GM18505 (cell line): ENCODE results near the gene OR8B2.
A peak's percentile ranks its signal among the peaks of the same experiment; 100 is the strongest.
"Not testable (repeated sequence)": the region's sequence is repeated elsewhere in the genome, so short reads cannot be mapped to it uniquely, and the experiment has no call there.

Experiments used
- ATAC-seq: cut with Tn5 transposase; IDR thresholded peaks from one replicate; pipeline ENCODE4 v1.9.1; 2021; ENCODE audit not compliant: unreplicated experiment
- POLR2A ChIP-seq: IDR thresholded peaks from 4 replicates; pipeline ENCODE4 v1.6.1; 2011; ENCODE audit warnings: borderline replicate concordance; ENCODE audit not compliant: insufficient read depth, insufficient read length; ENCODE audit errors: extremely low read depth

The OR8B2 gene, protein sequence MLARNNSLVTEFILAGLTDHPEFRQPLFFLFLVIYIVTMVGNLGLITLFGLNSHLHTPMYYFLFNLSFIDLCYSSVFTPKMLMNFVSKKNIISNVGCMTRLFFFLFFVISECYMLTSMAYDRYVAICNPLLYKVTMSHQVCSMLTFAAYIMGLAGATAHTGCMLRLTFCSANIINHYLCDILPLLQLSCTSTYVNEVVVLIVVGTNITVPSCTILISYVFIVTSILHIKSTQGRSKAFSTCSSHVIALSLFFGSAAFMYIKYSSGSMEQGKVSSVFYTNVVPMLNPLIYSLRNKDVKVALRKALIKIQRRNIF

DNA sequence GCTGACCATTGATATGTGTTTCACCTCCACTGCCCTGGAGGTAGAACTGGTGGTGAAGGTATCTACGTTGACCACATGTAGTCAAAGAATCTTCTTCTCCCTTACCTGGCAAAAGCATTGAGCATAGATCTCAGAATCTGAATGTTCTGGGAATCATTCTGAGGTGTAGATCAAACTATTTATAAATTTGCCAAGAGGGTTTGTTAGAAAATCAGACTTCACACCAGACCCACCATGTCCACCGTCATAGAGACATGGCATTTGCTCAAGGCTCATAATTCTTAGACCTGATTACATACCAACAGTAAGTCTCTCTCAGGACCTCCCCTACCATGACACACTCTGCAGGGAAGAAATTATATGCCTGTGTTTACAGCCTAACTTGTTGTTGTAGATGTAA is at the start of gene OR8B2:
TSS of gene OR8B2 (minus strand) at position 101 of the 400 bp plus-strand sequence. CDS start 1,156 bp downstream, outside the sequence.
- no peak for ATAC-seq
- no peak for TF ChIP-seq POLR2A

DNA sequence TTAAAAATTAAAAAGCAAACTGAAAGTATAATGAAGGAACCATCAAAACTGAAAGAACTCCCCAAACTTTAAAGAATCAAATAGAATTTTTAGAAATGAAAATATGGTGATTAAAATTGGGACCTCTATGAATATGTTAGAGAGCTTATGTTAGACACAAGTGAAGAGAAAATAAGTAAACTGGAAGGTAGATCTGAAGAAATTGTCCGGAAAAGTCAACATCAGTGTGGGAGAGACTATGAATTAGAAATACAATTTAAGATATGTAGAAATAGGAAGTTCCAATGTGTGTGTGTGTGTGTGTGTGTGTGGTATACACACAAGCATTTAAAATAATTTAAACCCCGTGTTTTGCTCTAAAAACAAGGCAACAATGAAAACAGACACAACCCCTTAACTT is 45.3 kb upstream of the OR8B2 start:
- TF ChIP-seq POLR2A, result no peak
- ATAC-seq, result no peak

DNA sequence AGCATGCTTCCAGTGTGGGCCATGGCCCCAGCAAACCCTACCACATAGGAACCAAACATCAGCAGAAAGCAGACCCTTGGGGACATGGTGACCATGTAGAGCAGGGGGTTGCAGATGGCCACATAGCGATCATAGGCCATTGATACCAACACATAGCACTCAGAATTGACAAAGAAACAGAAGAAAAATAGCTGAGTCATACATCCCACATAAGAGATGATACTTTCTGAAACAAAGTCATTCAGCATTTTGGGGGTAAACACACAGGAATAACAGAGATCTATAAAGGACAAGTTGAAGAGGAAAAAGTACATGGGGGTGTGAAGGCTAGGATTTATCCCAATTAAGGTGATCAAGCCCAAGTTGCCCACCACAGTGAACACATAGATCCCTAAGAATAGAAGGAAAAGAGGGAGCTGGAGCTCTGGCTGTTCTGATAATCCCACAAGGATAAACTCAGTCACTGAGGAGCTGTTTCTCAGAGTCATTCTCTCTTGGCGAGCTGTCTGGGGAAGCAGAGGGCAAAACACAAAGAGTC is 40.2 kb upstream of the OR8B2 start, which contains the start of gene OR8B4:
TSS of gene OR8B4 (minus strand) at position 488 of the 538 bp plus-strand sequence. CDS start at position 488, 0 bp downstream.
- TF ChIP-seq POLR2A, result no peak
- ATAC-seq, result no peak

DNA sequence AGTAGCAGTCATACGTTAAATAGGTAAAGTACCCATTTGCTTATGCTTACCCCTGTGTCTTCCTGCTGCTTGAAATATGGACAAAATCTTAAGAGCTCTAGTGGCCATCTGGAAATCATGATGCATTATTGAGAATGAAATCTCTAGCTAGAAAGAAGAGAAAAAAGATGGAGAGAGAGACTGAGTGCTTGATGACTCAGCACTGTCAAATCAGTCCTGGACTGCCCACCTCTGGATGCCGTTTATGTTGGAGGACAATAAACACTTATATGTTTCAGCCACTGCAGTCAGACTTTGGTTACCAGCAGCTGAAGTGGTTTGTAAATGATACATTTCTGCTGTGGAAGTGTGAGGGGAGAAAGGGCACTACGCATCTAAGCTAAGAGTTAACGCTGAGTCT is 36.7 kb upstream of the OR8B2 start:
- no peak for ATAC-seq
- TF ChIP-seq POLR2A, result no peak

DNA sequence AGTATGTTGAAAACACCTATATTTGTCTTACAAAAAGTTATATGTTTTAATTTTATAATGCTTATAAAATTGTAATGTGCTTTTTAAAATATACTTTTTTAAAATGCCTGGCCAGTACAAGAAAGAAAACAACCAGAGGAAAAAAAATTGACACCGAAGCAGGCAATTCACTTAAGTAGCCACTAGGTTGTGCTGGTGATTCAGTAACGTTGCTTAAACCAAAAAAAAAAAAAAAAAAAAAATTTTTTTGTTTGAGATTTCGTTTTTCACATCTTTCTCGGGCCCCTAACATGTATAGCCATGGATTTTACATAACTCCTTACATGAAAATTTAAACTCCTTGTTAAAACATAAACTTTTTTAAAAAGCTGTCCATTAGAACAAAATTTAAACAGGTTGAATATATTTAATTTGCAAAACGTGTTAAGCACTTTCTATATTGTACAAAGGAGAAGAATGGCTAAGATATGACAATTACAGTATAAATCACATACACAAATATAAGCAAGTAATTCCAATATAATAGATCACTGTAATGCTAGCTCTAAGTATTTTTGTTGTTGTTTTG is 31.1 kb upstream of the OR8B2 start:
- ATAC-seq, result no peak
- TF ChIP-seq POLR2A, result no peak

DNA sequence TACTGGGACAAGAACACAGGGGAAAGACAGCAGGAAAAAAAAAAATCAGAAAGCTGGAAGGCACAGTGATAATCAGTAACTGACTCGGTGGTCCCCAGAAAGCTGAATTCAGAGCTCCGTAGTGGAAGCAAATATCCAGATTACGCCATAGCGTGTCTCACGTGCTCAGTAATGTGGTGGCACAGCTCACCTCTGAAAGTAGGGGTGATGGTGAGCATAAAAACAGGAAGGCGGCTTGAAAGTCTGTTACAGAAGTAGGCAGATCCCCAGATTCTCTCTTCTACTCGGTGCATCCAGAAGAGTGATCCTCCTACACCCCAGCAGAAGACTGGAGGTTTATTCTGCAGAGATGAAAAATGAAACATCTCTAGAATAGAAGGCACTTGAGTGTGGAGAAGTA is 25.6 kb upstream of the OR8B2 start:
- ATAC-seq, result no peak
- TF ChIP-seq POLR2A, result no peak

DNA sequence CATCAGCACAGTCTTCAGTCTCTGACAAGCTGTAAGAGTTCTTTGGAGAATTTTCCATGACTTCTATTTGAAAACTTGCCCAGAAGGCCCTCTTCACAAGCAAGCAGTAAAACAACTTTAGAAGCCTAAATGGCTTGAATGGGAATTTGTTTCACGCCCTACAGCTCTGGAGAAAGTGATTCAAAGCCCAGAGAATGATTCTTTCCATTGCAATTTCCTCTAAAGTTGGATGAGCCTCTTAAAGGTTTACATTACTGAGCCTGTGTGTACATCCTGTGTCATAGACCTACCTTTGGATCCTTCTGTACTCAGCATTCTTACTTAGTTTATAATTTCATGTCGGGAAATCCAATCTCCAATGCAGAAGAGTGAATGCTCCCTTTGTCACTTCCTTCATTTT is 21.3 kb upstream of the OR8B2 start:
- TF ChIP-seq POLR2A, result no peak
- ATAC-seq, result no peak

DNA sequence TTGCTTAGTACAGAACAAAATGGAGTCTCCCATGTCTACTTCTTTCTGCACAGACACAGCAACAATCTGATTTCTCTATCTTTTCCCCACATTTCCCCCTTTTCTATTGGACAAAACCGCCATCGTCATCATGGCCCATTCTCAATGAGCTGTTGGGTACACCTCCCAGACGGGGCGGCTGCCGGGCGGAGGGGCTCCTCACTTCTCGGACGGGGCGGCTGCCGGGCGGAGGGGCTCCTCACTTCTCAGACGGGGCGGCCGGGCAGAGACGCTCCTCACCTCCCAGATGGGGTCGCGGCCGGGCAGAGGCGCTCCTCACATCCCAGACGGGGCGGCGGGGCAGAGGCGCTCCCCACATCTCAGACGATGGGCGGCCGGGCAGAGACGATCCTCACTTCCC is 18.9 kb upstream of the OR8B2 start:
- ATAC-seq, result not testable (repeated sequence)

DNA sequence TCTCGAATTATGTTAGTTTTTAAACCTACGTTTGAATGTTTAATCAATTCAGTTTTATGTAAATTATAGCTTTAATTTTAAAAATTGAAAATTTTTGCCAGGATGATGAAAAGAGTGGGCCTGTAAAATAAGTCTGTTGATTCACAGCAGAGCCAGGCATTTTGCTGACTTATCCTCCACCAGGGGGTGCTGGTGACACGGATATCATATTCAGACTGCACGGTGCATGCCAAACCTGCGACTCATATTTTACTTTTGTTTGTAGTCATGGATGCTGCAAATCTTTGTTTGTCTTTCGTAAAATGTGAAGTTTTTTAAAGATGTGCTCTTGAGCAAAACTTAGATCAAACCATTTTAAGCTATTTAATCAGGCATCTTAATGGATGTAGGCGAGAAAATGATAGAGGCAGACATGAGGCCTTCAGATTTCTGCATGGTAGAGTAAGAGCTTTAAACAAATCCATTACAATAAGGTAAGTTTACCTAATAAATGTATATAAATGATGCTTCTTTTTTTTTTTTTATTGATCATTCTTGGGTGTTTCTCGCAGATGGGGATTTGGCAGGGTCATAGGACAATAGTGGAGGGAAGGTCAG is 18.1 kb upstream of the OR8B2 start:
- ATAC-seq, result peak; percentile 85
- no peak for TF ChIP-seq POLR2A

DNA sequence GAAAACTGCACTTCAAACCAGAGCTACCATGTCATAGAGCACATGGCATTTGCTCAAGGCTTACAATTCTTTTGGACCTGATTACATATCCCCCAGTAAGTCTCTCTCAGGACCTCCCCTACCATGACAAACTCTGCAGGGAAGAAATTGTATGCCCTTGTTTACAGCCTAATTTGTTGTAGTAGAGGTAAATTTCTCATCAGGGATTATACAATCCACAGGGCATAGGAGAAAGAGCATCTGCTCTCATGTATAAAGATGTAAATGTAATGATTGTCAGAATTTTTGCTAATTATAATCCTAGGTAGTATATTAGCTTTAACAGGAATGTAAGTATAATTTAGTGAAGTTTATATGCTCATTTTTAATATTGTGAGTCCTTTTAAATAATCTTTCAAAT is 14.6 kb upstream of the OR8B2 start, which contains the start of gene OR8B3:
TSS of gene OR8B3 (minus strand) at position 101 of the 400 bp plus-strand sequence. CDS start 1,673 bp downstream, outside the sequence.
- no peak for ATAC-seq
- no peak for TF ChIP-seq POLR2A

DNA sequence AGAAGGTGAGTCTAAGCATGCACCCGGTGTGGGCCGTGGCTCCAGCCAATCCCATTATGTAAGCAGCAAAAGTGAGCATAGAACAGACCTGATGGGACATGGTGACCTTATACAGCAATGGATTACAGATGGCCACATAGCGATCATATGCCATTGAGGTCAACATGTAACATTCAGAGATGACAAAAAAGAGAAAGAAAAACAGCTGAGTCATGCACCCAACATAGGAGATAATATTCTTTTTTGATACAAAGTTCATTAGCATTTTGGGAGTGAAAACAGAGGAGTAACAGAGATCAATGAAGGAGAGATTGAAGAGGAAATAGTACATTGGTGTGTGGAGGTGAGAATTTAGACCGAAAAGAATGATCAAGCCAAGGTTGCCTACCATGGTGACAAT is 12.5 kb upstream of the OR8B2 start:
- ATAC-seq, result not testable (repeated sequence)

DNA sequence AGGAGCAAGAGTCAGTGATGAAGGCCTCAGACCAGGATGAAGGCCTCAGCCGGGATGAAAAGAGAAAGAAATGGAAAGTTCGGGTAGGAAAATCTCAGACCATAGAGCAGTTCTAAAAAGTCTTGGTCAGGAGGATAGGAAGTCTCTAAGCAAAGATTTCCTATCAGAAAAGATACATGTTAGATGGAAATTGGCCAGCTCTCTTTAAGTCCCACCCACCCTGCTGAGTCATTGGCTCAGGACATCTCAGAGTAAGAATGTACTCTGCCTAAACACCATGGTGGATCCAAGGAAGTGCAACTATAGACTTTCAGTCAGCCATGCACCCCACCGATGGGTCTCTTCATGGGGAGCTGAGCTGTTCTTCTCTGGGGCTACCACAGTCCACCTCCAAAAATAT is 10.1 kb upstream of the OR8B2 start:
- no peak for ATAC-seq
- TF ChIP-seq POLR2A, result no peak

DNA sequence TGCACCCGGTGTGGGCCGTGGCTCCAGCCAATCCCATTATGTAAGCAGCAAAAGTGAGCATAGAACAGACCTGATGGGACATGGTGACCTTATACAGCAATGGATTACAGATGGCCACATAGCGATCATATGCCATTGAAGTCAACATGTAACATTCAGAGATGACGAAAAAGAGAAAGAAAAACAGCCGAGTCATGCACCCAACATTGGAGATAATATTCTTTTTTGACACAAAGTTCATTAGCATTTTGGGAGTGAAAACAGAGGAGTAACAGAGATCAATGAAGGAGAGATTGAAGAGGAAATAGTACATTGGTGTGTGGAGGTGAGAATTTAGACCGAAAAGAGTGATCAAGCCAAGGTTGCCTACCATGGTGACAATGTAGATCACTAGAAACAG is 1.4 kb downstream of the OR8B2 start:
- ATAC-seq, result not testable (repeated sequence)

DNA sequence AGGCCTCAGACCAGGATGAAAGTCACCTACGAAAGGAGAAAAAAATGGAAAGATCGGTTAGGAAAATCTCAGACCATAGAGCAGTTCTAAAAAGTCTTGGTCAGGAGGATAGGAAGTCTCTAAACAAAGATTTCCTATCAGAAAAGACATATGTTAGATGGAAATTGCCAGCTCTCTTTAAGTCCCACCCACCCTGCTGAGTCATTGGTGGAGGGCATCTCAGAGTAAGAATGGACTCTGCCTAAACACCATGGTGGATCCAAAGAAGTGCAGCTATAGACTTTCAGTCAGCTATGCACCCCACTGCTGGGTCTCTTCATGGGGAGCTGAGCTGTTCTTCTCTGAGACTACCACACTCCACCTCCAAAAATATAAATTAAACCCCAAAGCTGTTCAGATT is 3.7 kb downstream of the OR8B2 start:
- no peak for TF ChIP-seq POLR2A
- ATAC-seq, result no peak
